Measurements from ENCODE around the gene N4BP2. TPM values are rescaled to one million over a fixed set of nuclear protein-coding genes. Genes with fewer than 3 reads are reported as not detected.

The N4BP2 gene
- total RNA-seq, 1 donor from 2014 or later: 29.8 TPM

Small RNAs within 50 kb of the gene (small RNA-seq; reads per million reads assigned to genes)
- gene AC095057.1 (ENCODE audit: low replicate concordance): not detected
- not detected for gene RF00432 (ENCODE audit: low replicate concordance)
- gene RNU6-1112P (ENCODE audit: low replicate concordance): not detected

Other genes with a start within 250 kb of the N4BP2 start
- 71.5 TPM for gene PDS5A, start 78.9 kb upstream of the N4BP2 start, total RNA-seq
- 1.7 TPM for gene RHOH, start 140.2 kb downstream of the N4BP2 start, total RNA-seq

All from skin of body (tissue), 2 donors.